Mesendoderm (in vitro differentiated cells): ENCODE data around the gene EHD1.

Experiments used
- DNase-seq: peaks from one replicate; pipeline ENCODE4 v3.0.0; 2013
- H2AK5ac ChIP-seq: 2 replicates; pipeline ENCODE4 v1.6.1; 2013; ENCODE audit warnings: low read length, inconsistent platforms
- H2BK120ac ChIP-seq: 2 replicates; pipeline ENCODE4 v1.6.1; 2013; ENCODE audit warnings: low read depth, mild to moderate bottlenecking, low read length, moderate library complexity, mixed read lengths
- H2BK15ac ChIP-seq: replicated peaks from 2 replicates; pipeline ENCODE4 v1.6.1; 2013; ENCODE audit warnings: low read depth, mild to moderate bottlenecking, moderate library complexity
- H2BK5ac ChIP-seq: 2 replicates; pipeline ENCODE4 v1.6.1; 2013; ENCODE audit warnings: low read length, inconsistent platforms
- H3K18ac ChIP-seq: 2 replicates; pipeline ENCODE4 v1.6.1; 2013; ENCODE audit warnings: mild to moderate bottlenecking, low read length, mixed read lengths
- H3K23ac ChIP-seq: one replicate; pipeline ENCODE4 v1.6.1; 2013; ENCODE audit warnings: low read length
- H3K27ac ChIP-seq: 2 replicates; pipeline ENCODE4 v1.5.1; 2013; ENCODE audit warnings: low read depth, mild to moderate bottlenecking, inconsistent platforms, low read length, moderate library complexity
- H3K27me3 ChIP-seq: 2 replicates; pipeline ENCODE4 v1.6.1; 2013; ENCODE audit warnings: low read length, control low read depth, mild to moderate bottlenecking, inconsistent platforms; ENCODE audit not compliant: insufficient read depth, poor library complexity
- H3K36me3 ChIP-seq: 2 replicates; pipeline ENCODE4 v1.6.1; 2013; ENCODE audit warnings: low read length, inconsistent platforms; ENCODE audit not compliant: control insufficient read depth, insufficient read depth
- H3K4ac ChIP-seq: one replicate; pipeline ENCODE4 v1.6.1; 2013; ENCODE audit warnings: low read depth, mild to moderate bottlenecking, low read length, moderate library complexity
- H3K4me1 ChIP-seq: 2 replicates; pipeline ENCODE4 v1.6.1; 2013; ENCODE audit warnings: low read depth, low read length, inconsistent platforms; ENCODE audit not compliant: control insufficient read depth
- H3K4me2 ChIP-seq: 2 replicates; pipeline ENCODE4 v1.6.1; 2013; ENCODE audit warnings: low read length
- H3K4me3 ChIP-seq: 2 replicates; pipeline ENCODE4 v1.5.1; 2013; ENCODE audit warnings: mild to moderate bottlenecking, low read length
- H3K56ac ChIP-seq: one replicate; pipeline ENCODE4 v1.6.1; 2013; ENCODE audit warnings: low read length
- H3K79me1 ChIP-seq: 2 replicates; pipeline ENCODE4 v1.6.1; 2013; ENCODE audit warnings: low read length, inconsistent platforms
- H3K79me2 ChIP-seq: 2 replicates; pipeline ENCODE4 v1.6.1; 2013; ENCODE audit warnings: mild to moderate bottlenecking, low read length; ENCODE audit not compliant: control insufficient read depth, insufficient read depth
- H3K9ac ChIP-seq: 2 replicates; pipeline ENCODE4 v1.6.1; 2013; ENCODE audit warnings: low read length, inconsistent platforms
- H4K5ac ChIP-seq: one replicate; pipeline ENCODE4 v1.6.1; 2013; ENCODE audit warnings: low read length
- H4K8ac ChIP-seq: one replicate; pipeline ENCODE4 v1.6.1; 2013; ENCODE audit warnings: low read depth, mild to moderate bottlenecking, control low read depth, low read length, moderate library complexity
- WGBS: extraction: QIAGEN DNeasy Blood & Tissue Kit; methylation state at CpG from one replicate; pipeline ENCODE4 v1.1.7; 2013; ENCODE audit warnings: low lambda C conversion rate, missing lambda C conversion rate; ENCODE audit not compliant: insufficient coverage; ENCODE audit errors: extremely low coverage; 5-methylcytosine and 5-hydroxymethylcytosine counted together

The EHD1 gene

GRCh38 chr11:64810891-64811272 lies 67.5 kb downstream of the EHD1 start:
- no CpG with 5 or more reads among the region's 17 CpGs for WGBS
- DNase-seq: no peak
- no peak overlapping the region for H3K27ac ChIP-seq

GRCh38 chr11:64810271-64810890 lies 68.0 kb downstream of the EHD1 start, which contains the start of gene MEN1:
Gene MEN1, minus strand, starts transcription at chr11:64810551. Its CDS starts 442 bp downstream, at chr11:64810109.
- Histone ChIP-seq H3K79me2 (peaks cover 3% of the 10 kb centered on the region), H3K56ac (peak within 1 kb of the TSS; percentile 86), H2AK5ac (no peak within 1 kb of the TSS), H3K36me3 (peaks cover 1% of the 10 kb centered on the region), H2BK120ac (no peak within 1 kb of the TSS), H3K9ac (peak within 1 kb of the TSS; percentile 76), H4K5ac (no peak within 1 kb of the TSS), H3K4me1 (peaks cover 3% of the 10 kb centered on the region), H3K79me1 (peaks cover 5% of the 10 kb centered on the region), H3K27me3 (no peaks in the 10 kb centered on the region), H3K4me2 (peak within 1 kb of the TSS; percentile 95), H2BK15ac (no peak within 1 kb of the TSS), H3K27ac (no peak within 1 kb of the TSS), H3K4me3 (peak within 1 kb of the TSS; percentile 80), H4K8ac (no peak within 1 kb of the TSS), H3K23ac (no peak within 1 kb of the TSS), H2BK5ac (no peak within 1 kb of the TSS), H3K4ac (peak within 1 kb of the TSS; percentile 78), H3K18ac (peak within 1 kb of the TSS; percentile 44)
- no CpG with 5 or more reads among the region's 46 CpGs for WGBS
- peak; percentile 99 for DNase-seq

More at GRCh38 chr11:64810891-64811272, 67.5 kb downstream of the EHD1 start:
- H4K8ac ChIP-seq: no peak overlapping the region
- H4K5ac ChIP-seq: no peak overlapping the region
- peak overlapping the region; percentile 51 for H3K9ac ChIP-seq
- H3K79me2 ChIP-seq: peaks cover 3% of the 10 kb centered on the region
- H3K56ac ChIP-seq: peak overlapping the region; percentile 70
- H2BK120ac ChIP-seq: no peak overlapping the region
- H2BK5ac ChIP-seq: no peak overlapping the region
- H3K18ac ChIP-seq: no peak overlapping the region
- H2BK15ac ChIP-seq: no peak overlapping the region
- no peaks in the 10 kb centered on the region for H3K27me3 ChIP-seq
- H3K4me3 ChIP-seq: no peak overlapping the region
- H3K4me2 ChIP-seq: peak overlapping the region; percentile 34
- peaks cover 1% of the 10 kb centered on the region for H3K36me3 ChIP-seq
- H3K23ac ChIP-seq: no peak overlapping the region
- no peak overlapping the region for H2AK5ac ChIP-seq
- no peak overlapping the region for H3K4ac ChIP-seq
- peaks cover 5% of the 10 kb centered on the region for H3K79me1 ChIP-seq
- H3K4me1 ChIP-seq: peaks cover 3% of the 10 kb centered on the region

DNA sequence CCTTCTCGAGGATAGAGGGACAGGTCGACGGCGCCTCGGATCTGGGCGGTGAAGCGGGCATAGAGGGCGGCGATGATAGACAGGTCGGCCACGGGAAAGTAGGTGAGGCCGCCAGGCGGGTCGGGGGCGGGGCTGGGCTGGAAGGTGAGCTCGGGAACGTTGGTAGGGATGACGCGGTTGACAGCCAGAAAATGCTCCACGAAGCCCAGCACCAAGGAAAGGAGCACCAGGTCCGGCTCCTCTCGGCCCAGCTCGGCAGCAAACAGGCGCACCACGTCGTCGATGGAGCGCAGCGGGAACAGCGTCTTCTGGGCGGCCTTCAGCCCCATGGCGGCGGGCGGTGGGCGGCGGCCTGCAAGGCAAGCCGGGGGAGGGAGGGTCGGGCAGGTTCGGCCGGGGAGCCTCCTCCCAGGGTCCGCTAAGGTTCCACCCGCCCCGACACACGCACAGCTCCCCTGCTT lies 68.6 kb downstream of the EHD1 start:
- Histone ChIP-seq H2BK120ac (no peak overlapping the region), H2BK5ac (no peak overlapping the region), H3K18ac (peak overlapping the region; percentile 44), H3K4me3 (peak overlapping the region; percentile 80), H2BK15ac (no peak overlapping the region), H3K36me3 (peaks cover 3% of the 10 kb centered on the region), H3K27me3 (no peaks in the 10 kb centered on the region), H3K27ac (no peak overlapping the region), H3K23ac (no peak overlapping the region), H3K79me2 (peaks cover 3% of the 10 kb centered on the region), H3K56ac (peak overlapping the region; percentile 86), H3K9ac (peak overlapping the region; percentile 76), H4K5ac (no peak overlapping the region), H4K8ac (no peak overlapping the region), H3K4ac (peak overlapping the region; percentile 78), H3K79me1 (peaks cover 5% of the 10 kb centered on the region), H3K4me2 (peak overlapping the region; percentile 95), H2AK5ac (no peak overlapping the region), H3K4me1 (peaks cover 3% of the 10 kb centered on the region)
- WGBS: no CpG with 5 or more reads among the region's 44 CpGs
- peak; percentile 65 for DNase-seq

- no peak for DNase-seq
- WGBS: no CpG with 5 or more reads among the region's 9 CpGs
- Histone ChIP-seq H2AK5ac (no peak overlapping the region), H3K27ac (no peak overlapping the region), H4K8ac (no peak overlapping the region), H3K9ac (no peak overlapping the region), H3K4me3 (no peak overlapping the region), H3K4me1 (peaks cover 3% of the 10 kb centered on the region), H3K4ac (no peak overlapping the region), H3K4me2 (no peak overlapping the region), H2BK15ac (no peak overlapping the region), H3K27me3 (no peaks in the 10 kb centered on the region), H3K36me3 (peaks cover 4% of the 10 kb centered on the region), H3K23ac (no peak overlapping the region), H4K5ac (no peak overlapping the region), H3K79me1 (peaks cover 5% of the 10 kb centered on the region), H3K56ac (no peak overlapping the region), H3K18ac (no peak overlapping the region), H2BK5ac (no peak overlapping the region), H3K79me2 (peaks cover 3% of the 10 kb centered on the region), H2BK120ac (no peak overlapping the region)
Observed at GRCh38 chr11:64805481-64805880, 72.9 kb downstream of the EHD1 start.

GRCh38 chr11:64804346-64805210 lies 73.8 kb downstream of the EHD1 start:
- Histone ChIP-seq H3K4me2 (no peak overlapping the region), H3K56ac (peak overlapping the region; percentile 22), H3K4ac (no peak overlapping the region), H3K36me3 (peaks cover 4% of the 10 kb centered on the region), H2BK120ac (no peak overlapping the region), H3K4me1 (peaks cover 3% of the 10 kb centered on the region), H3K27me3 (no peaks in the 10 kb centered on the region), H2AK5ac (no peak overlapping the region), H3K18ac (no peak overlapping the region), H4K8ac (no peak overlapping the region), H3K4me3 (no peak overlapping the region), H3K9ac (peak overlapping the region; percentile 46), H2BK5ac (no peak overlapping the region), H3K23ac (no peak overlapping the region), H2BK15ac (no peak overlapping the region), H3K79me1 (peaks cover 5% of the 10 kb centered on the region), H3K27ac (no peak overlapping the region), H4K5ac (no peak overlapping the region), H3K79me2 (peaks cover 3% of the 10 kb centered on the region)
- WGBS: no CpG with 5 or more reads among the region's 41 CpGs
- DNase-seq: peak; percentile 44
